Breast epithelium (tissue), 4 donors: ENCODE measurements around the gene NDUFAF7. TPM values are rescaled to one million over a fixed set of nuclear protein-coding genes. Genes with fewer than 3 reads are reported as not detected.
"Not testable (repeated sequence)": the region's sequence is repeated elsewhere in the genome, so short reads cannot be mapped to it uniquely, and the experiment has no call there.

Experiments
- DNase-seq, 2 donors: peaks; one replicate each; pipeline ENCODE4 v3.0.0-alpha.2; 2019; ENCODE audit warnings: low spot score in 2 of 2
- H3K27ac ChIP-seq, 2 donors: fragments of 200-600 bp; sonication (generic) in 1 of 2; one replicate each; pipeline ENCODE4 v1.5.1; 2016 to 2019; ENCODE audit warnings: mild to moderate bottlenecking in 1 of 2
- H3K27me3 ChIP-seq, 2 donors: fragments of 200-600 bp; sonication (generic) in 1 of 2; one replicate each; pipeline versions ENCODE4 v1.5.1 to v1.6.0; 2017 to 2019; ENCODE audit warnings: control low read depth in 1 of 2, mild to moderate bottlenecking in 1 of 2
- H3K36me3 ChIP-seq: fragments of 200-600 bp; one replicate; pipeline ENCODE4 v1.5.1; 2019
- H3K4me1 ChIP-seq, 2 donors: fragments of 200-600 bp; sonication (generic); one replicate each; pipeline ENCODE4 v1.5.1; 2016 to 2019; ENCODE audit warnings: control low read depth in 1 of 2
- H3K4me3 ChIP-seq, 3 donors: fragments of 200-600 bp; sonication (generic); 1 replicate in 2 of 3; 2 replicates in 1 of 3; pipeline ENCODE4 v1.5.1; 2016 to 2019; ENCODE audit warnings: mild to moderate bottlenecking in 3 of 3, moderate library complexity in 2 of 3
- H3K9me3 ChIP-seq, 2 donors: fragments of 200-600 bp; sonication (generic) in 1 of 2; one replicate each; pipeline ENCODE4 v1.5.1; 2016 to 2019; ENCODE audit warnings: control low read depth in 1 of 2
- CTCF ChIP-seq, 3 donors: fragments of 450-650 bp; IDR thresholded peaks; one replicate each; pipeline ENCODE4 v1.5.1; 2016 to 2017; ENCODE audit warnings: antibody characterized with exemption in 3 of 3, mild to moderate bottlenecking in 3 of 3, moderate library complexity in 3 of 3
- POLR2A ChIP-seq: fragments of 450-650 bp; IDR thresholded peaks from one replicate; pipeline ENCODE4 v1.6.1; 2016; ENCODE audit warnings: antibody characterized with exemption, mild to moderate bottlenecking, moderate library complexity
- POLR2AphosphoS5 ChIP-seq, 3 donors: sonication (generic); formaldehyde crosslinking; IDR thresholded peaks; one replicate each; pipeline ENCODE4 v1.6.1; 2017; ENCODE audit warnings: antibody characterized with exemption in 3 of 3
- intact Hi-C: fragments of 100-400 bp; cut with DNase I; formaldehyde crosslinking; loops from one replicate; pipeline ENCODE4 v1.15.1; 2023; ENCODE audit warnings: low total_unique reads
- total RNA-seq, 3 donors: library from RNA; depleted of rRNA; stranded (reverse); fragments of >200 nt; gene quantifications; one replicate each; pipeline ENCODE4 v1.1.0, GENCODE V29; 2016

NDUFAF7 gene
- total RNA-seq, 3 donors from 2014 or later: 13.3 to 29.0 (median 20.6) TPM

- no peaks in the 10 kb centered on the region for H3K9me3 ChIP-seq
- no peak for TF ChIP-seq POLR2AphosphoS5 (IDR thresholded peaks at IDR 0.05)
- TF ChIP-seq POLR2A: no peak
- no peak for TF ChIP-seq CTCF (IDR thresholded peaks at IDR 0.05)
- no peak overlapping the region for H3K27ac ChIP-seq
- no peaks in the 10 kb centered on the region for H3K4me1 ChIP-seq
- intact Hi-C loops: no loop called here
- no peak for DNase-seq
- no peaks in the 10 kb centered on the region for H3K36me3 ChIP-seq
- no peak overlapping the region for H3K4me3 ChIP-seq
- no peaks in the 10 kb centered on the region for H3K27me3 ChIP-seq
These were observed 60.2 kb downstream of the NDUFAF7 start for GRCh38 chr2:37291680-37292079.

- H3K4me3 ChIP-seq, H3K27me3 ChIP-seq, DNase-seq, H3K27ac ChIP-seq, H3K9me3 ChIP-seq, intact Hi-C loops, H3K4me1 ChIP-seq, H3K36me3 ChIP-seq: not testable (repeated sequence)
These were observed 63.4 kb downstream of the NDUFAF7 start for GRCh38 chr2:37294858-37295257.

- Histone ChIP-seq H3K36me3 (no peaks in the 10 kb centered on the region), H3K4me3 (no peak overlapping the region), H3K4me1 (no peaks in the 10 kb centered on the region), H3K9me3 (no peaks in the 10 kb centered on the region), H3K27me3 (no peaks in the 10 kb centered on the region), H3K27ac (no peak overlapping the region)
- TF ChIP-seq POLR2AphosphoS5 (IDR thresholded peaks at IDR 0.05): no peak
- TF ChIP-seq POLR2A: no peak
- intact Hi-C loops: no loop called here
- no peak for DNase-seq
These were observed 64.1 kb downstream of the NDUFAF7 start for GRCh38 chr2:37295469-37296073.

GRCh38 chr2:37297632-37298031 is 66.2 kb downstream of the NDUFAF7 start:
- Histone ChIP-seq H3K4me3 (no peak overlapping the region), H3K4me1 (no peaks in the 10 kb centered on the region), H3K9me3 (no peaks in the 10 kb centered on the region), H3K27ac (no peak overlapping the region), H3K36me3 (no peaks in the 10 kb centered on the region), H3K27me3 (no peaks in the 10 kb centered on the region)
- no peak for DNase-seq
- intact Hi-C loops: no loop called here
- TF ChIP-seq CTCF (IDR thresholded peaks at IDR 0.05) (no peak), POLR2AphosphoS5 (IDR thresholded peaks at IDR 0.05) (no peak), POLR2A (no peak)

Other genes starting within 250 kb of the NDUFAF7 start
- gene HEATR5B, start 147.3 kb upstream of the NDUFAF7 start, total RNA-seq: 10 to 100 TPM; 35.7 to 64.2 (median 36.5) TPM
- gene GPATCH11, start 147.1 kb upstream of the NDUFAF7 start, total RNA-seq: 10 to 100 TPM in 2 of 3 donors, 1 to 10 TPM in 1; 8.9 to 38.7 (median 10.2) TPM
- gene EIF2AK2, start 74.7 kb upstream of the NDUFAF7 start, total RNA-seq: 10 to 100 TPM; 22.3 to 33.2 (median 23.5) TPM
- gene SULT6B1, start 43.0 kb upstream of the NDUFAF7 start, total RNA-seq: not detected
- 10 to 100 TPM; 19.4 to 43.0 (median 21.6) TPM for gene CEBPZOS, start 35.2 kb upstream of the NDUFAF7 start, total RNA-seq
- gene CEBPZ, start 62 bp upstream of the NDUFAF7 start, total RNA-seq: 10 to 100 TPM; 37.9 to 51.1 (median 46.9) TPM
- 10 to 100 TPM; 46.5 to 57.4 (median 56.2) TPM for gene PRKD3, start 93.2 kb downstream of the NDUFAF7 start, total RNA-seq
- 10 to 100 TPM in 1 of 3 donors, 1 to 10 TPM in 2; 3.7 to 12.5 (median 5.2) TPM for gene QPCT, start 113.0 kb downstream of the NDUFAF7 start, total RNA-seq